SK-N-SH (cell line): ENCODE results near the gene SUPT3H.

Source experiments
- CTCF ChIP-seq: fragments of 200-600 bp; sonication (generic); IDR thresholded peaks from 2 replicates; pipeline ENCODE4 v1.6.1; 2017; ENCODE audit warnings: antibody characterized with exemption, mild to moderate bottlenecking, moderate library complexity
- IRF3 ChIP-seq: fragments of 150-350 bp; IDR thresholded peaks from 2 replicates; pipeline ENCODE4 v1.6.1; 2016; ENCODE audit warnings: mild to moderate bottlenecking, low read depth, low read length
- SIN3A ChIP-seq: IDR thresholded peaks from 2 replicates; pipeline ENCODE4 v1.6.1; 2012; ENCODE audit warnings: low read depth, mild to moderate bottlenecking, low read length, moderate library complexity, borderline replicate concordance

GRCh38 chr6:45398075-45398813 is 20.5 kb upstream of the SUPT3H start:
- TF ChIP-seq CTCF: no peak
- no peak for TF ChIP-seq IRF3
- no peak for TF ChIP-seq SIN3A
